ENCODE results near the gene MACIR.

GRCh38 chr5:103295871-103296270, 37.3 kb downstream of the MACIR start:
- TF ChIP-seq CTCF (IDR thresholded peaks at IDR 0.05; ENCODE audit: low read depth, low read length, missing input control): no peak
- no peak for TF ChIP-seq MAX (IDR thresholded peaks at IDR 0.05)
- TF ChIP-seq, protein P1, sequence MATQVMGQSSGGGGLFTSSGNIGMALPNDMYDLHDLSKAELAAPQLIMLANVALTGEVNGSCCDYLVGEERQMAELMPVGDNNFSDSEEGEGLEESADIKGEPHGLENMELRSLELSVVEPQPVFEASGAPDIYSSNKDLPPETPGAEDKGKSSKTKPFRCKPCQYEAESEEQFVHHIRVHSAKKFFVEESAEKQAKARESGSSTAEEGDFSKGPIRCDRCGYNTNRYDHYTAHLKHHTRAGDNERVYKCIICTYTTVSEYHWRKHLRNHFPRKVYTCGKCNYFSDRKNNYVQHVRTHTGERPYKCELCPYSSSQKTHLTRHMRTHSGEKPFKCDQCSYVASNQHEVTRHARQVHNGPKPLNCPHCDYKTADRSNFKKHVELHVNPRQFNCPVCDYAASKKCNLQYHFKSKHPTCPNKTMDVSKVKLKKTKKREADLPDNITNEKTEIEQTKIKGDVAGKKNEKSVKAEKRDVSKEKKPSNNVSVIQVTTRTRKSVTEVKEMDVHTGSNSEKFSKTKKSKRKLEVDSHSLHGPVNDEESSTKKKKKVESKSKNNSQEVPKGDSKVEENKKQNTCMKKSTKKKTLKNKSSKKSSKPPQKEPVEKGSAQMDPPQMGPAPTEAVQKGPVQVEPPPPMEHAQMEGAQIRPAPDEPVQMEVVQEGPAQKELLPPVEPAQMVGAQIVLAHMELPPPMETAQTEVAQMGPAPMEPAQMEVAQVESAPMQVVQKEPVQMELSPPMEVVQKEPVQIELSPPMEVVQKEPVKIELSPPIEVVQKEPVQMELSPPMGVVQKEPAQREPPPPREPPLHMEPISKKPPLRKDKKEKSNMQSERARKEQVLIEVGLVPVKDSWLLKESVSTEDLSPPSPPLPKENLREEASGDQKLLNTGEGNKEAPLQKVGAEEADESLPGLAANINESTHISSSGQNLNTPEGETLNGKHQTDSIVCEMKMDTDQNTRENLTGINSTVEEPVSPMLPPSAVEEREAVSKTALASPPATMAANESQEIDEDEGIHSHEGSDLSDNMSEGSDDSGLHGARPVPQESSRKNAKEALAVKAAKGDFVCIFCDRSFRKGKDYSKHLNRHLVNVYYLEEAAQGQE (IDR thresholded peaks at IDR 0.05): no peak
- no peak for TF ChIP-seq TAF1 (conservative IDR thresholded peaks at IDR 0.05)
- TF ChIP-seq SP1 (IDR thresholded peaks at IDR 0.05): no peak
- TF ChIP-seq GABPA (IDR thresholded peaks at IDR 0.05 in 1 of 2, conservative IDR thresholded peaks at IDR 0.05 in 1 of 2): no peak
- no peak for TF ChIP-seq YY1 (IDR thresholded peaks at IDR 0.05)
- TF ChIP-seq, protein P2, sequence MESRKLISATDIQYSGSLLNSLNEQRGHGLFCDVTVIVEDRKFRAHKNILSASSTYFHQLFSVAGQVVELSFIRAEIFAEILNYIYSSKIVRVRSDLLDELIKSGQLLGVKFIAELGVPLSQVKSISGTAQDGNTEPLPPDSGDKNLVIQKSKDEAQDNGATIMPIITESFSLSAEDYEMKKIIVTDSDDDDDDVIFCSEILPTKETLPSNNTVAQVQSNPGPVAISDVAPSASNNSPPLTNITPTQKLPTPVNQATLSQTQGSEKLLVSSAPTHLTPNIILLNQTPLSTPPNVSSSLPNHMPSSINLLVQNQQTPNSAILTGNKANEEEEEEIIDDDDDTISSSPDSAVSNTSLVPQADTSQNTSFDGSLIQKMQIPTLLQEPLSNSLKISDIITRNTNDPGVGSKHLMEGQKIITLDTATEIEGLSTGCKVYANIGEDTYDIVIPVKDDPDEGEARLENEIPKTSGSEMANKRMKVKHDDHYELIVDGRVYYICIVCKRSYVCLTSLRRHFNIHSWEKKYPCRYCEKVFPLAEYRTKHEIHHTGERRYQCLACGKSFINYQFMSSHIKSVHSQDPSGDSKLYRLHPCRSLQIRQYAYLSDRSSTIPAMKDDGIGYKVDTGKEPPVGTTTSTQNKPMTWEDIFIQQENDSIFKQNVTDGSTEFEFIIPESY (IDR thresholded peaks at IDR 0.05): no peak
- no peak for TF ChIP-seq HNF4A (conservative IDR thresholded peaks at IDR 0.05)

All from liver (tissue), 3 donors.